A673 (cell line): ENCODE data around the gene ST3GAL6. TPM values are rescaled to one million over a fixed set of nuclear protein-coding genes. Genes with fewer than 3 reads are reported as not detected.

Experiments used
- BruUV-seq: library from RNA; stranded (reverse); fragments of 400-500 nt; replicated peaks from 2 replicates; lab custom pipeline; 2021; lab: Mats Ljungman, UMichigan
- CTCF ChIA-PET: fragments of 300-600 bp; sonication (Branson Sonifier 250); formaldehyde crosslinking; loops from one replicate; lab custom pipeline; 2022; ENCODE audit warnings: antibody characterized with exemption; lab: Charles Lee
- POLR2A ChIA-PET: fragments of 300-600 bp; sonication (Branson Sonifier 250); formaldehyde crosslinking; loops from one replicate; lab custom pipeline; 2022; ENCODE audit warnings: antibody characterized with exemption; ENCODE audit not compliant: low non-redundant PET; lab: Charles Lee
- DNase-seq: peaks from one replicate; pipeline ENCODE4 v3.0.0-alpha.2; 2015; ENCODE audit warnings: low spot score
- H3K27ac ChIP-seq: fragments of 200-600 bp; sonication (generic); 2 replicates; pipeline ENCODE4 v1.5.1; 2016; ENCODE audit warnings: mixed run types, low read depth, mild to moderate bottlenecking, mixed read lengths, antibody characterized with exemption, low read length; ENCODE audit not compliant: poor library complexity, severe bottlenecking
- H3K27me3 ChIP-seq: fragments of 200-600 bp; sonication (generic); replicated peaks from 2 replicates; pipeline ENCODE4 v1.6.1; 2017; ENCODE audit warnings: mixed run types, low read depth, mild to moderate bottlenecking, mixed read lengths, antibody characterized with exemption, low read length; ENCODE audit not compliant: insufficient read depth, poor library complexity
- H3K36me3 ChIP-seq: fragments of 200-600 bp; sonication (generic); 2 replicates; pipeline ENCODE4 v1.6.1; 2016; ENCODE audit warnings: mixed run types, mild to moderate bottlenecking, mixed read lengths, antibody characterized with exemption, low read length; ENCODE audit not compliant: insufficient read depth, poor library complexity, severe bottlenecking
- H3K4me1 ChIP-seq: fragments of 200-600 bp; sonication (generic); 2 replicates; pipeline ENCODE4 v1.6.1; 2017; ENCODE audit warnings: mixed run types, mild to moderate bottlenecking, mixed read lengths, antibody characterized with exemption, low read length; ENCODE audit not compliant: insufficient read depth, poor library complexity, severe bottlenecking
- H3K4me3 ChIP-seq: fragments of 200-600 bp; sonication (generic); 2 replicates; pipeline ENCODE4 v1.5.1; 2016; ENCODE audit warnings: low read depth, mixed run types, mild to moderate bottlenecking, mixed read lengths, low read length; ENCODE audit not compliant: poor library complexity, severe bottlenecking
- H3K9me3 ChIP-seq: fragments of 200-600 bp; sonication (generic); 2 replicates; pipeline ENCODE4 v1.6.1; 2016; ENCODE audit warnings: mixed run types, low read depth, mild to moderate bottlenecking, mixed read lengths, antibody characterized with exemption, low read length; ENCODE audit not compliant: poor library complexity, severe bottlenecking
- EZH2 ChIP-seq: fragments of 200-600 bp; sonication (generic); IDR thresholded peaks from 2 replicates; pipeline ENCODE4 v1.6.1; 2017; ENCODE audit warnings: borderline replicate concordance, low read depth, mild to moderate bottlenecking, mixed read lengths, antibody characterized with exemption, low read length; ENCODE audit not compliant: poor library complexity, severe bottlenecking
- intact Hi-C: fragments of 100-400 bp; cut with micrococcal nuclease; formaldehyde crosslinking; loops from one replicate; pipeline ENCODE4 v1.10.0; 2022; ENCODE audit not compliant: unreplicated experiment
- total RNA-seq: library from RNA; stranded (reverse); gene quantifications from 2 replicates; pipeline ENCODE4 v1.2.3, GENCODE V29; 2021
- TF ChIP-seq, protein P1 (sequence below): fragments of 300-800, 200-600 bp; sonication (generic); conservative IDR thresholded peaks from 2 replicates; pipeline ENCODE4 v1.5.1; 2017; ENCODE audit warnings: low read depth, mild to moderate bottlenecking, antibody characterized with exemption, low read length, moderate library complexity, mixed read lengths

Gene ST3GAL6
- total RNA-seq, 1 experiment from 2014 or later: 4.8 TPM

DNA sequence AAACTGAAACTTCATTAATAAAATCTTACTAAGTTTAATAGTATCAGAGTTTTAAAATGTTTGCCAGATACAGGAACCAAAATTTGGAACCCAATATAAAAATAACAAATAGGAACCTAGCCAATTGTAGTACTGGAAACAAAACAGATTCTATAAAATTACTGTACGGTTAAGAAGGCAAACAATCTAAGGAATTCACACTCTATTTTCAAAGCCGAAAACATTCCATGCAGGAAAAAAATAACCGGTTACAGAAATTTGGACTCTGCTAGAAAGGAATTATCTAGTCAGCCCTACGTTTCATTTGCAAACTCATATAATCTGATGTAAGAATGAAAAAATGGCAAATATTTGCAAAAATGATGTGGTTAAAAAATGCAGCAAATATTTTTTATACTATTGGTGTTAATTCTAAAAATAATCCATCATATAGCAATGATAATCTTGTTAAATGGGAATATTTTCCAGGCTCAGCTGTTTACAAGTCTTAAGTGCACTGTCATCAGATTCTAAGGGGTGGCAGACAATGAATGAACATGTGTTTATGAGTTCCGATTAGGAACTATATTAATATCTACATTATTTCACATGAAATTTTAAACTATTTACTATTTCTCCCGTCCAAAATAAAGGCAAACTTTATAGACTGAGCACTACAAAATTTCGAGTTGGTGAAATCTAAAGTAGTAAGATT is 80.3 kb downstream of the ST3GAL6 start:
- no peak for TF ChIP-seq EZH2
- TF ChIP-seq, protein P1, sequence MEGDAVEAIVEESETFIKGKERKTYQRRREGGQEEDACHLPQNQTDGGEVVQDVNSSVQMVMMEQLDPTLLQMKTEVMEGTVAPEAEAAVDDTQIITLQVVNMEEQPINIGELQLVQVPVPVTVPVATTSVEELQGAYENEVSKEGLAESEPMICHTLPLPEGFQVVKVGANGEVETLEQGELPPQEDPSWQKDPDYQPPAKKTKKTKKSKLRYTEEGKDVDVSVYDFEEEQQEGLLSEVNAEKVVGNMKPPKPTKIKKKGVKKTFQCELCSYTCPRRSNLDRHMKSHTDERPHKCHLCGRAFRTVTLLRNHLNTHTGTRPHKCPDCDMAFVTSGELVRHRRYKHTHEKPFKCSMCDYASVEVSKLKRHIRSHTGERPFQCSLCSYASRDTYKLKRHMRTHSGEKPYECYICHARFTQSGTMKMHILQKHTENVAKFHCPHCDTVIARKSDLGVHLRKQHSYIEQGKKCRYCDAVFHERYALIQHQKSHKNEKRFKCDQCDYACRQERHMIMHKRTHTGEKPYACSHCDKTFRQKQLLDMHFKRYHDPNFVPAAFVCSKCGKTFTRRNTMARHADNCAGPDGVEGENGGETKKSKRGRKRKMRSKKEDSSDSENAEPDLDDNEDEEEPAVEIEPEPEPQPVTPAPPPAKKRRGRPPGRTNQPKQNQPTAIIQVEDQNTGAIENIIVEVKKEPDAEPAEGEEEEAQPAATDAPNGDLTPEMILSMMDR: no peak
- intact Hi-C loops: no loop called here
- Histone ChIP-seq H3K36me3 (no peaks in the 10 kb centered on the region), H3K27me3 (no peaks in the 10 kb centered on the region), H3K4me1 (no peaks in the 10 kb centered on the region), H3K9me3 (peaks cover 4% of the 10 kb centered on the region), H3K27ac (no peak overlapping the region), H3K4me3 (no peak overlapping the region)
- DNase-seq: no peak
- ChIA-PET CTCF (no interaction called here), POLR2A (no interaction called here)
- BruUV-seq: no TSS peak

Other genes with a start within 250 kb of the ST3GAL6 start
- 90.7 and 95.6 TPM in 2 replicates for gene CLDND1, start 240.4 kb upstream of the ST3GAL6 start, total RNA-seq
- not detected in 2 replicates for gene GPR15, start 231.4 kb upstream of the ST3GAL6 start, total RNA-seq
- 25.8 and 27.7 TPM in 2 replicates for gene CPOX, start 169.7 kb upstream of the ST3GAL6 start, total RNA-seq
- 29.9 and 33.6 TPM in 2 replicates for gene DCBLD2, start 138.4 kb downstream of the ST3GAL6 start, total RNA-seq